GM12878 (cell line): Measurements from ENCODE around the gene ERN2. TPM values are rescaled to one million over a fixed set of nuclear protein-coding genes. Genes with fewer than 3 reads are reported as not detected.

ENCODE experiments used
- ATAC-seq: fragments of 200-7000 bp; cut with Tn5 transposase; 3 replicates; pipeline ENCODE4 v1.9.1; 2020; ENCODE audit warnings: mild to moderate bottlenecking, moderate library complexity
- BruUV-seq: library from RNA; stranded (reverse); fragments of 400-500 nt; replicated peaks from 2 replicates; lab custom pipeline; 2021; lab: Mats Ljungman, UMichigan
- CTCF ChIA-PET: fragments of 300-600 bp; sonication (Branson Sonifier 250); formaldehyde crosslinking; extraction: SDS; loops from one replicate; lab custom pipeline; 2021; ENCODE audit warnings: inconsistent platforms; lab: Yijun Ruan, JAX
- POLR2A ChIA-PET: fragments of 350-600 bp; formaldehyde crosslinking; extraction: SDS; loops from one replicate; lab custom pipeline; 2021; ENCODE audit warnings: inconsistent platforms; lab: Charles Lee
- RAD21 ChIA-PET: fragments of 300-600 bp; sonication (Branson Sonifier 250); formaldehyde crosslinking; loops from one replicate; lab custom pipeline; 2023; ENCODE audit warnings: antibody characterized with exemption; ENCODE audit not compliant: unreplicated experiment; lab: Charles Lee
- SMC1A ChIA-PET: fragments of 300-600 bp; sonication (Branson Sonifier 250); formaldehyde crosslinking; loops from one replicate; lab custom pipeline; 2023; ENCODE audit not compliant: unreplicated experiment, uncharacterized antibody; lab: Charles Lee
- DNase-seq: peaks from one replicate; pipeline ENCODE4 v3.0.0-alpha.2; 2011; ENCODE audit warnings: low read depth, low spot score
- FAIRE-seq: peaks from 3 replicates; lab custom pipeline; 2011; peaks lifted over from hg19 to GRCh38; lab: Jason Lieb, UNC
- H2AFZ ChIP-seq: 2 replicates; pipeline ENCODE4 v1.6.0; 2011; ENCODE audit warnings: low read depth, low read length, control low read depth; ENCODE audit not compliant: control insufficient read depth
- H3K27ac ChIP-seq: 2 replicates; pipeline ENCODE4 v1.5.1; 2011; ENCODE audit warnings: control low read depth; ENCODE audit not compliant: control insufficient read depth, insufficient read depth
- H3K27me3 ChIP-seq, 2 experiments: replicated peaks in 1 of 2; 2 replicates each; pipeline versions ENCODE4 v1.6.0 to v1.6.1; 2011; ENCODE audit warnings: low read length in 1 of 2; ENCODE audit not compliant: control insufficient read depth in 2 of 2, insufficient read depth in 2 of 2
- H3K36me3 ChIP-seq, 2 experiments: 2 replicates each; pipeline ENCODE4 v1.5.1; 2011; ENCODE audit warnings: low read length in 1 of 2; ENCODE audit not compliant: control insufficient read depth in 2 of 2, insufficient read depth in 2 of 2
- H3K4me1 ChIP-seq: 2 replicates; pipeline ENCODE4 v1.6.1; 2011; ENCODE audit warnings: mild to moderate bottlenecking, low read length, moderate library complexity, mixed read lengths; ENCODE audit not compliant: control insufficient read depth, insufficient read depth
- H3K4me2 ChIP-seq: 2 replicates; pipeline ENCODE4 v1.6.0; 2011; ENCODE audit warnings: control low read depth; ENCODE audit not compliant: control insufficient read depth, insufficient read depth
- H3K4me3 ChIP-seq: fragments of 200-600 bp; sonication (generic); 2 replicates; pipeline ENCODE4 v1.5.1; 2016
- H3K79me2 ChIP-seq: 2 replicates; pipeline ENCODE4 v1.6.0; 2011; ENCODE audit warnings: low read length; ENCODE audit not compliant: control insufficient read depth, insufficient read depth
- H3K9ac ChIP-seq: 2 replicates; pipeline ENCODE4 v1.8.0; 2011; ENCODE audit warnings: low read length, control low read depth, mixed read lengths; ENCODE audit not compliant: control insufficient read depth, insufficient read depth
- H3K9me3 ChIP-seq: replicated peaks from 3 replicates; pipeline ENCODE4 v1.5.1; 2011; ENCODE audit warnings: mild to moderate bottlenecking, low read length; ENCODE audit not compliant: control insufficient read depth, insufficient read depth
- H4K20me1 ChIP-seq: 2 replicates; pipeline ENCODE4 v1.6.0; 2011; ENCODE audit not compliant: control insufficient read depth, insufficient read depth
- MLLT1 ChIP-seq: fragments of 450-650 bp; IDR thresholded peaks from 2 replicates; pipeline ENCODE4 v1.6.1; 2016; ENCODE audit warnings: mild to moderate bottlenecking
- MYC ChIP-seq: IDR thresholded peaks from 2 replicates; pipeline ENCODE4 v1.6.1; 2011; ENCODE audit warnings: mild to moderate bottlenecking, low read length, moderate library complexity, inconsistent platforms; ENCODE audit not compliant: insufficient read depth, insufficient replicate concordance, insufficient read length, severe bottlenecking
- SPI1 ChIP-seq: IDR thresholded peaks from 2 replicates; pipeline ENCODE4 v1.6.1; 2011; ENCODE audit warnings: low read depth, mild to moderate bottlenecking, low read length, moderate library complexity, borderline replicate concordance; ENCODE audit not compliant: insufficient read depth
- SUPT20H ChIP-seq: IDR thresholded peaks from 2 replicates; pipeline ENCODE4 v1.6.1; 2011; ENCODE audit warnings: low read depth, mild to moderate bottlenecking, low read length, moderate library complexity, borderline replicate concordance; ENCODE audit not compliant: control insufficient read depth
- TBL1XR1 ChIP-seq: IDR thresholded peaks from 2 replicates; pipeline ENCODE4 v1.6.1; 2012; ENCODE audit warnings: low read depth, low read length, improper control_type of control experiment
- WRNIP1 ChIP-seq: IDR thresholded peaks from 2 replicates; pipeline ENCODE4 v1.6.1; 2011; ENCODE audit warnings: low read depth, low read length, improper control_type of control experiment, borderline replicate concordance
- ZBTB11 ChIP-seq: fragments of 450-650 bp; formaldehyde crosslinking; IDR thresholded peaks from 2 replicates; pipeline ENCODE4 v1.5.0; 2022; ENCODE audit warnings: mild to moderate bottlenecking, missing genetic modification characterization
- ZNF384 ChIP-seq: IDR thresholded peaks from 2 replicates; pipeline ENCODE4 v1.6.1; 2012; ENCODE audit warnings: low read depth, mild to moderate bottlenecking, low read length, improper control_type of control experiment, borderline replicate concordance
- WGBS: methylation state at CpG from one replicate; pipeline ENCODE4 v1.1.6; 2016; ENCODE audit warnings: low lambda C conversion rate; ENCODE audit not compliant: insufficient replicate concordance, insufficient coverage; ENCODE audit errors: missing lambda C conversion rate; 5-methylcytosine and 5-hydroxymethylcytosine counted together
- in situ Hi-C: fragments of 300-500 bp; cut with MboI; formaldehyde crosslinking; loops from 9 replicates; pipeline ENCODE4 v1.14.3; 2018; ENCODE audit warnings: mixed read lengths
- intact Hi-C: fragments of 100-400 bp; cut with micrococcal nuclease; formaldehyde crosslinking; loops from one replicate; pipeline ENCODE4 v1.14.2; 2022; ENCODE audit not compliant: unreplicated experiment
- polyA plus RNA-seq, 11 experiments: library from polyadenylated mRNA; depleted of rRNA in 4 of 11; unstranded in 6 of 11; stranded (reverse) in 5 of 11; fragments of >200 nt; fragmentation: Nextera tagmentation in 4 of 11; fragmentation: Illumina TruSeq in 1 of 11; extraction: Ambion mirVana in 4 of 11; extraction: Trizol in 1 of 11; gene quantifications; 1 replicate in 1 of 11; 2 replicates in 10 of 11; pipeline versions ENCODE4 v1.2.1 to v1.2.3, GENCODE V29; 2011 to 2016; ENCODE audit warnings: inconsistent platforms in 2 of 11, missing spikeins in 2 of 11, low read depth in 1 of 11
- total RNA-seq, 4 experiments: library from RNA; depleted of rRNA in 3 of 4; stranded (reverse); fragments of >200 nt in 3 of 4; fragmentation: Illumina TruSeq in 1 of 4; extraction: Trizol in 1 of 4; gene quantifications; 2 replicates each; pipeline versions ENCODE4 v1.2.1 to v1.2.3, GENCODE V29; 2013 to 2021

Gene ERN2
- total and polyA plus RNA-seq, 10 of the 15 experiments (the other 5 are each of a cell fraction or from before 2014, with no cell fraction given) = 0.06 to 0.95 (median 0.36) TPM; not detected in 5

GRCh38 chr16:23728112-23728477 lies 15.1 kb upstream of the ERN2 start:
- Histone ChIP-seq H3K9ac (no peak overlapping the region), H3K36me3 (no peaks in the 10 kb centered on the region), H3K79me2 (no peaks in the 10 kb centered on the region), H3K27ac (no peak overlapping the region), H3K4me3 (0 out of 2 replicates have a peak overlapping the region, but pooled peaks have one; percentile 7), H4K20me1 (no peaks in the 10 kb centered on the region), H3K27me3 (no peaks in the 10 kb centered on the region; a peak in 1 of 4 replicates), H3K9me3 (no peaks in the 10 kb centered on the region; the same call in 1 of the 3 replicates), H3K4me1 (no peaks in the 10 kb centered on the region), H2AFZ (no peak overlapping the region), H3K4me2 (no peak overlapping the region)
- in situ Hi-C loops = no loop called here
- ChIA-PET POLR2A (no interaction called here), CTCF (interaction anchor here (0.9 to 1.3 kb wide), 6 partner anchors 13 to 542 kb away, joined by 3 to 8 read pairs (median 3); partner anchors contain the start of gene PLK1), SMC1A (interaction anchor here (1.5 kb wide), 1 partner anchor 60 kb away, joined by 3 read pairs; no protein-coding TSS in a partner anchor), RAD21 (interaction anchor here (0.6 to 1.0 kb wide), 3 partner anchors 115 to 552 kb away, joined by 3 read pairs; no protein-coding TSS in a partner anchor)
- TF ChIP-seq ZBTB11 = no peak
- TF ChIP-seq TBL1XR1 = no peak
- TF ChIP-seq WRNIP1 = no peak
- no peak for TF ChIP-seq SPI1
- no peak for TF ChIP-seq MYC
- TF ChIP-seq MLLT1 = no peak
- TF ChIP-seq ZNF384 = no peak
- TF ChIP-seq SUPT20H = no peak
- intact Hi-C loops = loop anchor here (5.0 kb wide), 1 partner anchor 171 kb away; the partner anchor contains the start of genes EARS2 and UBFD1
- WGBS = 43% methylated on average over 10 of the region's 10 CpGs
- FAIRE-seq = no peak
- BruUV-seq = no TSS peak
- no peak for DNase-seq
- ATAC-seq = peak; percentile 16; the same call in 1 of the 3 replicates
